ENCODE data around the gene STXBP5. TPM values are rescaled to one million over a fixed set of nuclear protein-coding genes. Genes with fewer than 3 reads are reported as not detected.

The STXBP5 gene
- total and polyA plus RNA-seq, 2 experiments from 2014 or later: 11.1 to 30.3 TPM

DNA sequence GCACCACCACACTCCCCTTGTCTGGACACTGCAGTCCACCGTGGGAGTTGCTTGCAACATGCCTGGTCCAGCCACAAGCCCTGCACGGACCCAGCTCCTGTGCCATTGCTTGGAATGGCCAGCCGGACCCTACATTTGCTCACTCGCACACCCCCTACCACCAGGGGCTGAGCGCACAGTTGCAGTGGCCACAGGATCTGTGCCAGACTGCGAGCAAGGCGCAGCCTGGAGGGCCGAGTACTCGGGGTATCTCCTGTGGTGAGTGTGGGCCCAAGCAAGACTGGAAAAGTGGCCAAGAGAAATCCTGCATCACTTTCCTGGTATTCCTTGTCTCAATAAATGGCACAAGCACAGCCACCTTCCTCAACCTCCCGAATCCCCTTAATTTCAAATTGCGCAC is 218.9 kb downstream of the STXBP5 start:
- H4K20me1 ChIP-seq (ENCODE audit: insufficient read depth, poor library complexity, severe bottlenecking): no peaks in the 10 kb centered on the region
- H3K79me2 ChIP-seq: no peaks in the 10 kb centered on the region
- H3K9me2 ChIP-seq (replicated peaks; ENCODE audit: insufficient read depth): no peaks in the 10 kb centered on the region
- H2AFZ ChIP-seq: no peak overlapping the region
- no peak overlapping the region for H3K4me3 ChIP-seq
- H3K36me3 ChIP-seq (replicated peaks; ENCODE audit: insufficient read depth, low read depth): no peaks in the 10 kb centered on the region
- no peak overlapping the region for H3K27ac ChIP-seq
- no peak for DNase-seq (ENCODE audit: low spot score)
- no peaks in the 10 kb centered on the region for H3K9me3 ChIP-seq (ENCODE audit: low read depth)
- no peak overlapping the region for H3K4me2 ChIP-seq
- no peaks in the 10 kb centered on the region for H3K27me3 ChIP-seq
- TF ChIP-seq EZH2phosphoT487 (IDR thresholded peaks at IDR 0.05; ENCODE audit: low read depth, severe bottlenecking, unreplicated experiment) (no peak), EZH2 (IDR thresholded peaks at IDR 0.05; ENCODE audit: borderline replicate concordance) (no peak)
- TF ChIP-seq, protein P1, sequence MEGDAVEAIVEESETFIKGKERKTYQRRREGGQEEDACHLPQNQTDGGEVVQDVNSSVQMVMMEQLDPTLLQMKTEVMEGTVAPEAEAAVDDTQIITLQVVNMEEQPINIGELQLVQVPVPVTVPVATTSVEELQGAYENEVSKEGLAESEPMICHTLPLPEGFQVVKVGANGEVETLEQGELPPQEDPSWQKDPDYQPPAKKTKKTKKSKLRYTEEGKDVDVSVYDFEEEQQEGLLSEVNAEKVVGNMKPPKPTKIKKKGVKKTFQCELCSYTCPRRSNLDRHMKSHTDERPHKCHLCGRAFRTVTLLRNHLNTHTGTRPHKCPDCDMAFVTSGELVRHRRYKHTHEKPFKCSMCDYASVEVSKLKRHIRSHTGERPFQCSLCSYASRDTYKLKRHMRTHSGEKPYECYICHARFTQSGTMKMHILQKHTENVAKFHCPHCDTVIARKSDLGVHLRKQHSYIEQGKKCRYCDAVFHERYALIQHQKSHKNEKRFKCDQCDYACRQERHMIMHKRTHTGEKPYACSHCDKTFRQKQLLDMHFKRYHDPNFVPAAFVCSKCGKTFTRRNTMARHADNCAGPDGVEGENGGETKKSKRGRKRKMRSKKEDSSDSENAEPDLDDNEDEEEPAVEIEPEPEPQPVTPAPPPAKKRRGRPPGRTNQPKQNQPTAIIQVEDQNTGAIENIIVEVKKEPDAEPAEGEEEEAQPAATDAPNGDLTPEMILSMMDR (IDR thresholded peaks at IDR 0.05; ENCODE audit: poor library complexity): no peak
- H3K4me1 ChIP-seq (ENCODE audit: insufficient read depth): no peaks in the 10 kb centered on the region
- 93% methylated on average over 11 of the region's 11 CpGs for WGBS (ENCODE audit: low lambda C conversion rate, missing lambda C conversion rate)

DNA sequence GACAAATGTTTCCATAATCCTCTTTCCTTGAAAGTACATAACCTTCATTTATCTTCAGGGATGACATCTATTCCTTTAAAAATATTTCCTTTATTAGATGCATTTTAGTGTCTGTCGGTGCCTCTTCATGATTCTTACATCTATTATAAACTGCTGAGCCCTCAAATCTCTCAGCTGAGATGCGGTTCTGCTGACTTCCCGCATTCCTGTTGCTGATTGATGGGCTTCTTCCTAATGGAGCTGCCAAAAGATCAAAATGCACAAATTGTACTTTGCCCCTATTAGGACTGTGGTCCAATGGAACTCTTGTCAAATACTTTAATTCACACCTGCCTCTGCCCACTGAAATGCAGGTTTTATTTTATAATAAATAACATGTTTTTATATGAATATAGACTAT is 225.6 kb downstream of the STXBP5 start:
- Histone ChIP-seq H3K4me1 (ENCODE audit: insufficient read depth) (no peaks in the 10 kb centered on the region), H4K20me1 (ENCODE audit: insufficient read depth, poor library complexity, severe bottlenecking) (no peaks in the 10 kb centered on the region), H3K79me2 (no peaks in the 10 kb centered on the region), H3K27me3 (no peaks in the 10 kb centered on the region), H3K4me3 (no peak overlapping the region), H3K9me2 (replicated peaks; ENCODE audit: insufficient read depth) (no peaks in the 10 kb centered on the region), H3K4me2 (no peak overlapping the region), H2AFZ (no peak overlapping the region), H3K27ac (no peak overlapping the region), H3K36me3 (replicated peaks; ENCODE audit: insufficient read depth, low read depth) (no peaks in the 10 kb centered on the region), H3K9me3 (ENCODE audit: low read depth) (no peaks in the 10 kb centered on the region)
- WGBS (ENCODE audit: low lambda C conversion rate, missing lambda C conversion rate): 51% methylated on average over 3 of the region's 3 CpGs
- TF ChIP-seq EZH2phosphoT487 (IDR thresholded peaks at IDR 0.05; ENCODE audit: low read depth, severe bottlenecking, unreplicated experiment) (no peak), EZH2 (IDR thresholded peaks at IDR 0.05; ENCODE audit: borderline replicate concordance) (no peak)
- TF ChIP-seq, protein P1 (IDR thresholded peaks at IDR 0.05; ENCODE audit: poor library complexity): no peak
- DNase-seq (ENCODE audit: low spot score): no peak

DNA sequence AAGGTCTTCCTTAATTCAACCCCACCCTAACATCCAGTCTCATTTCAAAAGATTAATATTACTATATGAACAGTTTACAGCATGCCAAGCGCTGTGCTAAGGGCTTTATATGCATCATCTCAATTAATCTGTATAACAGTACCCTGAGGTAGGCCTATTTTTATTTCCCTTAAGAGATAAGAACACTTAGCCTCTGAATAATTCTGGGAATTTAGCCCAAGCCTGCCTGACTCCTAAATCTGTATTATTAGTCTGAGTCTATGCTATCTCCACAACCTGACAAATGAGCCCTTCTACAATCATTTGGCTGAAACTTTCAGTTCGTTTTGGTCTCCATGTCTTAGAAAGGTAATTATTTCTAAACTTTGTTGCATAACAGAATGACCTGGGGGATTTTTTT is 226.6 kb downstream of the STXBP5 start:
- Histone ChIP-seq H3K4me1 (ENCODE audit: insufficient read depth) (no peaks in the 10 kb centered on the region), H3K9me2 (replicated peaks; ENCODE audit: insufficient read depth) (no peaks in the 10 kb centered on the region), H3K79me2 (no peaks in the 10 kb centered on the region), H3K36me3 (replicated peaks; ENCODE audit: insufficient read depth, low read depth) (no peaks in the 10 kb centered on the region), H2AFZ (no peak overlapping the region), H3K4me2 (no peak overlapping the region), H3K27me3 (no peaks in the 10 kb centered on the region), H3K27ac (no peak overlapping the region), H3K9me3 (ENCODE audit: low read depth) (no peaks in the 10 kb centered on the region), H3K4me3 (no peak overlapping the region), H4K20me1 (ENCODE audit: insufficient read depth, poor library complexity, severe bottlenecking) (no peaks in the 10 kb centered on the region)
- 91% methylated on average over 2 of the region's 2 CpGs for WGBS (ENCODE audit: low lambda C conversion rate, missing lambda C conversion rate)
- TF ChIP-seq, protein P1 (IDR thresholded peaks at IDR 0.05; ENCODE audit: poor library complexity): no peak
- TF ChIP-seq EZH2phosphoT487 (IDR thresholded peaks at IDR 0.05; ENCODE audit: low read depth, severe bottlenecking, unreplicated experiment) (no peak), EZH2 (IDR thresholded peaks at IDR 0.05; ENCODE audit: borderline replicate concordance) (no peak)
- no peak for DNase-seq (ENCODE audit: low spot score)

DNA sequence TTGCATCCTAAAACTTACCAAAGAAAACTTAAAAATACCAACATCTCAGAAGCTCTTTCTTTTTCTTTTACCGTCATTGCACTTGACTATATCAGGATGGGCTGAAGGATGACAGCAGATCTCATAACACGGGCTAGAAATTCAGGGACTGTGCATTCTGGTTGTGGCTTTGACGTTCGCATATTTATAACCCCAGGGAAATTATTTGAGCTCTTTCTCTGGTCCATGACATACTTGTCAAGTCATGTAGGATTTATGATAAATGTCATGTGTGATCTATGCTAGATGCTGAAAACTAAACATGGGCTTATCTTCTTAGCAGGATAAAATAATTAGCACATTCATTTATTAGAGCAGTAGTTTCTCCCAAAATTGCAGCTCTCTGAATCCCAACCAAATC is 229.9 kb downstream of the STXBP5 start:
- H3K79me2 ChIP-seq: no peaks in the 10 kb centered on the region
- H4K20me1 ChIP-seq (ENCODE audit: insufficient read depth, poor library complexity, severe bottlenecking): no peaks in the 10 kb centered on the region
- no peak overlapping the region for H2AFZ ChIP-seq
- TF ChIP-seq, protein P1 (IDR thresholded peaks at IDR 0.05; ENCODE audit: poor library complexity): no peak
- no peak for TF ChIP-seq EZH2phosphoT487 (IDR thresholded peaks at IDR 0.05; ENCODE audit: low read depth, severe bottlenecking, unreplicated experiment)
- TF ChIP-seq EZH2 (IDR thresholded peaks at IDR 0.05; ENCODE audit: borderline replicate concordance): no peak
- no peaks in the 10 kb centered on the region for H3K27me3 ChIP-seq
- H3K36me3 ChIP-seq (replicated peaks; ENCODE audit: insufficient read depth, low read depth): no peaks in the 10 kb centered on the region
- H3K4me3 ChIP-seq: no peak overlapping the region
- no peak overlapping the region for H3K27ac ChIP-seq
- no peak for DNase-seq (ENCODE audit: low spot score)
- H3K9me3 ChIP-seq (ENCODE audit: low read depth): no peaks in the 10 kb centered on the region
- 87% methylated on average over 4 of the region's 4 CpGs for WGBS (ENCODE audit: low lambda C conversion rate, missing lambda C conversion rate)
- no peaks in the 10 kb centered on the region for H3K9me2 ChIP-seq (replicated peaks; ENCODE audit: insufficient read depth)
- H3K4me2 ChIP-seq: no peak overlapping the region
- no peaks in the 10 kb centered on the region for H3K4me1 ChIP-seq (ENCODE audit: insufficient read depth)

Measured in hepatocyte (in vitro differentiated cells).